ENCODE data around the gene FAM229B. TPM values are rescaled to one million over a fixed set of nuclear protein-coding genes. Genes with fewer than 3 reads are reported as not detected.
"Not testable (repeated sequence)": the region's sequence is repeated elsewhere in the genome, so short reads cannot be mapped to it uniquely, and the experiment has no call there.

Gene FAM229B
- polyA plus RNA-seq, 3 donors from 2014 or later, result 3.7 to 13.3 (median 6.4) TPM

DNA sequence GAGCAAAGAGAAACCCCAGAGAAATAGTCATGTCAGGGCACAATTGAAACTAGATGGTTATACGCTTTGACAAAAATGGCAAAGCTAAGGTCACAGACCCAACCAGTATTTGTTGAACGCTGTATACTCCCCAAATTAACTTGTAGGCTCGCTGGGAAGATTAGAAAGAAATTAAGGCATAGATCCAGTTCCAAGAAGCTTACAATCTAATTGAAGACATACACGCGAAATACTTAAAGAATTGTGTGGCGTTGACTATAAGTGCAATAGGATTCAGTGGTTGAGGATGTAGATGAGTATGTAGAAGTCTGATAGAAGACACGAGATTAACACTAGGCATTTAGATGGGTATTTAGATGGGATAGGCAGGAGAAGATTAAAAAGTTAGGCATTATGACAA lies 525 bp downstream of the FAM229B start:
- Mint-ChIP-seq H3K27me3 (ENCODE audit: low read depth in 3 of 3) (peaks cover 2 to 6% (median 3%) of the 10 kb centered on the region in 3 donors), H3K9me3 (no peaks in the 10 kb centered on the region), H3K4me1 (peaks cover 0 to 3% of the 10 kb centered on the region in 2 donors), H3K36me3 (peaks cover 0 to 5% (median 3%) of the 10 kb centered on the region in 3 donors), H3K4me3 (no peak overlapping the region), H3K27ac (no peak overlapping the region)
- no peak for DNase-seq

DNA sequence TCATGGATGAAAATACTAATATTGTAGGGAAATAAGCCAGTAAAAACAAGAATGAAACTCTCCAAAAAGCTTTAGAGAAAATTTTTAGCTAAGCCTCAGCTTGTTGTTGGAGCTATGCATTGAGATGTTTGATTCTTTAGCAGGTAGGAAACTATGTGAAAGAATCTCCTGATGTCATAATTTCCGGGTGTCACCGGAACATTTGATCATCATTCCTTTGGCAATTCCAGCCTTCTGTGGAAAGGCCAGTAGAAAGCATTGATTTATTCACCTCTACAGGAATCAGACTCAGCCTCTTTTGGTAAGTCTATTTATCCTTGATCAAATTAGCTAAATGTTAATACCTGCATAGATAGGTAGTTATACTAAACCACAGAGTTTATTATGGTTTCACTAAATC lies 9.5 kb downstream of the FAM229B start:
- Mint-ChIP-seq H3K4me1 (no peaks in the 10 kb centered on the region), H3K27ac (no peak overlapping the region), H3K36me3 (peaks cover 0 to 9% (median 0%) of the 10 kb centered on the region in 3 donors), H3K27me3 (ENCODE audit: low read depth in 3 of 3) (peaks cover 0 to 6% (median 4%) of the 10 kb centered on the region in 3 donors), H3K9me3 (no peaks in the 10 kb centered on the region), H3K4me3 (no peak overlapping the region)
- DNase-seq, result no peak

DNA sequence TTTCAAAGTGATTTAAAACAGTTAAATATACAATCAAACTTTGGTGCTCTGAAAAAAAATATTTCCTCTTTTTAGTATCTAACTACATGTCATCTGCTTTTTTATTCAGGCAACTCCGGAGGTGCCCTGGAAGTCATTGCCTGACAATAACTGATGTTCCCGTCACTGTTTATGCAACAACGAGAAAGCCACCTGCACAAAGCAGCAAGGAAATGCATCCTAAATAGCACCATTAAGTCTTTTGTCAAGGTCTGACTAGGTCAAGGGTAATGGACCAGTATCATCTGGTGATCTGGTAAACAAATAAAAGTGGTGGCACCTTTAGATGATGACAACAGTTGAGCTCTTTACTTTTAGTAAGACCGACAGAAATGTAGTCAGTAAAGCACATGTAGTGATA lies 13.2 kb downstream of the FAM229B start:
- H3K27me3 Mint-ChIP-seq (ENCODE audit: low read depth in 3 of 3), result peaks cover 0 to 6% (median 2%) of the 10 kb centered on the region in 3 donors
- H3K27ac Mint-ChIP-seq, result no peak overlapping the region
- DNase-seq, result no peak
- peaks cover 0 to 15% (median 6%) of the 10 kb centered on the region in 3 donors for H3K36me3 Mint-ChIP-seq
- no peak overlapping the region for H3K4me3 Mint-ChIP-seq
- no peaks in the 10 kb centered on the region for H3K4me1 Mint-ChIP-seq
- peaks cover 0 to 10% (median 3%) of the 10 kb centered on the region in 6 donors for H3K9me3 Mint-ChIP-seq

DNA sequence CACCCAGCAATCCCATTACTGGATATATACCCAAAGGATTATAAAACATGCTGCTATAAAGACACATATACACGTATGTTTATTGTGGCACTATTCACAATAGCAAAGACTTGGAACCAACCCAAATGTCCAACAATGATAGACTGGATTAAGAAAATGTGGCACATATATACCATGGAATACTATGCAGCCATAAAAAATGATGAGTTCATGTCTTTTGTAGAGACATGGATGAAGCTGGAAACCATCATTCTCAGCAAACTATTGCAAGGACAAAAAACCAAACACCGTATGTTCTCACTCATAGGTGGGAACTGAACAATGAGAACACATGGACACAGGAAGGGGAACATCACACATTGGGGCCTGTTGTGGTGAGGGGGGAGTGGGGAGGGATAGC lies 18.6 kb downstream of the FAM229B start:
- H3K27me3 Mint-ChIP-seq (ENCODE audit: low read depth in 3 of 3); H3K4me1 Mint-ChIP-seq; H3K9me3 Mint-ChIP-seq; H3K4me3 Mint-ChIP-seq; DNase-seq; H3K27ac Mint-ChIP-seq; H3K36me3 Mint-ChIP-seq: not testable (repeated sequence)

DNA sequence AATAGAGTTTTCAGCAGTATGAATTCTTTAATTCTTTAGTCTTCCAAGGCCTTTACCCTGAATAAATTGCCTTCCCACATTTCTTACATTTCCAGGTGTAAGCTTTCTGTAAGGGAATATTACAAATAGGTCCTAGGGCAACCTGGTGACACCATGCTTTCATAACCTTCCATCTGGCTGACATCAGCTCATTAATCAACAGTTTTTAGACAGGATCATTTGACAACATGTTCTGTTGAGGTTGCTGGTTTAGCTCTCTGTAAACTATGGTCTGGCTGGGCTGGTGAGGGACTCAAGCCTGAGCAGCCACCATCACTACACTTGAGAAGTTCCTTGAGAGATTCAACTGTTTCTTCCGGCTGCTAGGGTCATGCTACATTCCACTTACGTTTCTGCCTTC lies 19.2 kb downstream of the FAM229B start:
- peaks cover 0 to 6% (median 6%) of the 10 kb centered on the region in 3 donors for H3K36me3 Mint-ChIP-seq
- H3K4me1 Mint-ChIP-seq, result no peaks in the 10 kb centered on the region
- H3K27me3 Mint-ChIP-seq (ENCODE audit: low read depth in 3 of 3), result peaks cover 0 to 6% (median 2%) of the 10 kb centered on the region in 3 donors
- H3K27ac Mint-ChIP-seq, result no peak overlapping the region
- H3K4me3 Mint-ChIP-seq, result no peak overlapping the region
- no peak for DNase-seq
- H3K9me3 Mint-ChIP-seq, result peaks cover 0 to 10% (median 4%) of the 10 kb centered on the region in 6 donors

DNA sequence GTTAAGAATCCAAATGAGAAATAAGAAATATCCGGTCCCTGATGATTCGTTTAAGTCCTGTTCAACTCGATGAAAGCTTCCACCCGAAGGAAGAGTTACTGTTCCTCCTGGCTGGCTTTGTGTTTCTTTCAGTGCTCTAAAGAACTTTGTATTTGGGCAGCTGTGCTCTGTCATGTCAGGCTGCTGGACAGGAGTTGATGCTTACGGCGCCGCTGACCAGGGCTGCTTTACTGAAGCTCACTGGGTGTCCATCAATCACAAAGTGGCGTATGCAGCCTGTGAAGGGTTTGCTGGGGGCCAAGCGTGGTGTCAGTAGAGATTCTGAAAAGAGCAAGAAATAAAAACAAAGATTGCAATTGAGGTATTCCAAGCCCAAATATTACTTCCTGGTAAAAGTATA lies 21.9 kb downstream of the FAM229B start:
- peaks cover 0 to 10% (median 4%) of the 10 kb centered on the region in 6 donors for H3K9me3 Mint-ChIP-seq
- H3K4me3 Mint-ChIP-seq, result no peak overlapping the region
- H3K27me3 Mint-ChIP-seq (ENCODE audit: low read depth in 3 of 3), result peaks cover 2 to 15% (median 3%) of the 10 kb centered on the region in 3 donors
- H3K4me1 Mint-ChIP-seq, result no peaks in the 10 kb centered on the region
- peaks cover 0 to 6% (median 0%) of the 10 kb centered on the region in 3 donors for H3K36me3 Mint-ChIP-seq
- no peak for DNase-seq
- H3K27ac Mint-ChIP-seq, result no peak overlapping the region

DNA sequence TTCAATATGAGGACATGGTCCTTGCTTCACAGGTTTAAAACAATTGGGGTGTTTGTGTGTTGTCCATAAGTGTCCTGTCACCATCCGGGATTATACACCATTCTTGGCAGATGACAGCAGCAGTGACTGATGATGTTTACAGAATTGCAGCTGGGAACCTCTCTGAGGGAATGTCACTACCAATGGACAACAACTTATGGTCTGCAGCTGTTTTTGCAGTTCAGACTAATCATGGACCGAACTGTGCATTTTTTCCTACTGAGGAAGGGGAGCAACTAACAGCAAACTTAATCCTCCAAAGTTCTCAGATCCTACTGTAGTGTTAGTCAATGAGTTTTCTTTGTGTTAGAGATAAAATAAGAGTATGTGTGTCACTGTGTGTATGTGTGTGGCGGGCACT lies 26.0 kb downstream of the FAM229B start:
- Mint-ChIP-seq H3K9me3 (no peaks in the 10 kb centered on the region), H3K27me3 (ENCODE audit: low read depth in 3 of 3) (peaks cover 0 to 12% (median 8%) of the 10 kb centered on the region in 3 donors), H3K27ac (no peak overlapping the region), H3K36me3 (no peaks in the 10 kb centered on the region), H3K4me3 (no peak overlapping the region), H3K4me1 (no peaks in the 10 kb centered on the region)
- no peak for DNase-seq

DNA sequence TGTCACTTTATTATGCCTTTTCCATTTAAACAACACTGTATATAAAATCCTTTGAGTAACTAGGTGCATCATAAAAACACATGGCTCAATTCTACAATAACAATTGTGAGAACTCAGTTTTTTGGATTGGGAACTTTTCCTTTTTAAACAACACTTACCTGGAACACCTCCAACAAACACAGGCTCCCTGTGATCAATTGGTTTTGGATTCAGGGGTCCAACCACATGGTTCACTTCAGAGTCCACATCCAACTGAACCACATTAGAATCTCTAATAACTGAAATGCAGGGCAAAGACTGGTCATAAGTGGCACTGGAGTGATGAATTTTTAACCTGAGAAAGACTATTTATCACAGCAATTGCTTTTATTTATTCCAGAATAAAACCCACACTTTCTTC lies 26.5 kb downstream of the FAM229B start:
- no peak for DNase-seq
- Mint-ChIP-seq H3K4me3 (no peak overlapping the region), H3K36me3 (no peaks in the 10 kb centered on the region), H3K9me3 (no peaks in the 10 kb centered on the region), H3K27ac (no peak overlapping the region), H3K4me1 (no peaks in the 10 kb centered on the region), H3K27me3 (ENCODE audit: low read depth in 3 of 3) (peaks cover 0 to 12% (median 8%) of the 10 kb centered on the region in 3 donors)

DNA sequence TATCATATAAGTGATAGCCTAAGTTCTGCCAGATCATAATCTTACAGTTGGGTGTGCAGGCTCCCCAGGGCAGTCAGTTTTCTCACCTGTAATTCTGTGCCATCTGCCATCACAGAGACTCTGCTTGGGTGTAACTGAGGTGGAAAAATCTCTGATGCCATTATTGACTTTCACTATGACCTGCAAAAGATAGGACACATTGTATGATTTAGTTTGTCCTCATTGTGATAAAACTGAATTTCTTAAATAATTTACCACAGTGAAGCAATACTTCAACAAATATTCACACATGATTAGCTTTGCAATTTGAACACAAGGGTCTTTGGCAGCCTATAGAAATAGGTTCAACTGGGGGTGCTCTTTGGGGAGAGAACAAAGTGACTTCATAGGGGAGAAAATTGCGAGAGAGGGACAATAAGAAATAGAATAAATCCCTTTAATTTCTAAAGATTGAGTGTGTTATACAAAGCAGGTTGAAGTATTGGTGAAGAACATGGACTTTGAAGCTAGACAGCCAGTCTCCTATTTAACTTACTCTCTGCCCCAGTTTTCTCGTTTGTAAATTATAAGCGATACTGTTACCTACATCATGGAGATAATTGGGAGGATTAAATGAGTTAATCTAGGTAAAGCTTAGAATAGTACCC lies 27.3 kb downstream of the FAM229B start:
- no peaks in the 10 kb centered on the region for H3K4me1 Mint-ChIP-seq
- H3K27me3 Mint-ChIP-seq (ENCODE audit: low read depth in 3 of 3), result peaks cover 0 to 9% (median 8%) of the 10 kb centered on the region in 3 donors
- no peaks in the 10 kb centered on the region for H3K36me3 Mint-ChIP-seq
- no peaks in the 10 kb centered on the region for H3K9me3 Mint-ChIP-seq
- DNase-seq, result no peak
- H3K27ac Mint-ChIP-seq, result no peak overlapping the region
- no peak overlapping the region for H3K4me3 Mint-ChIP-seq

DNA sequence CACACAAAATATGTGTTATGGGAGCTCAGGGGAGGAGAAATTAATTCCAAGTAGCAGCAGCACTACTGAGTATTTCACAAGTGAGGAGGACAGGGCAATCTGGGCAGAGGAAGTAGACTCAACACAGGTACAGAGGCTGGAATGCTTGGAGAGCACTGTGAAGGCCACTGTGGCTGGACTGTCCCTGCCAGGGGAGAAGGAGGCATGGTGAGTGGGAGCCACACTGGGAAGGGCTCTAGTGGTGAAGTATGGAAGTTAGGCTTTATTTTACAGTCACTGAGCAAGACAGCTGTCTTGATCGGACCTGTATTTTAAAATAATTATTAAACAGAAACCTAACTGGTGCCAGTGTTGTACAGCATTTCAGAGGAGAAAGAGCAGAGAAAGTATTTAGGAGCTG lies 28.8 kb downstream of the FAM229B start:
- H3K4me1 Mint-ChIP-seq, result no peaks in the 10 kb centered on the region
- H3K27me3 Mint-ChIP-seq (ENCODE audit: low read depth in 3 of 3), result peaks cover 2 to 9% (median 8%) of the 10 kb centered on the region in 3 donors
- no peak overlapping the region for H3K27ac Mint-ChIP-seq
- H3K4me3 Mint-ChIP-seq, result no peak overlapping the region
- DNase-seq, result no peak
- no peaks in the 10 kb centered on the region for H3K36me3 Mint-ChIP-seq
- no peaks in the 10 kb centered on the region for H3K9me3 Mint-ChIP-seq

DNA sequence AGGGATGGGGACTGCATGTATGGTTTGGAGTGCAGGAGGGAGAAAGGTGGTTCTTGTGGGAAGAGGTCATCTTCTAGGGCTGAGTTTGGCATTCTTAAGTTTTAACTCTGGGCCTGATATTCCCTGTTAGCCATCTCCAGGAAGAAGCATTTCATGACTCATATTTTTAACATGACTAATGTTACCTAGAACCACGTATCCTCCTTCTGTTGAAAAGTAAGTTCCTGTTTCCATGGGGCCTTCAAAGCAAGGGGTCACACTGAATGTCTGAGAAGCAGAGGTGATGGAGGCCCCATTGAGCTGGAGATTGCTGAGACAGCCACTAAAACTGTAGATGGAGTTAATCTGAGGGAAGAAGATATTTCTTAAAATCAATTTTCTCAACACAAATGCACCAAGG lies 30.2 kb downstream of the FAM229B start:
- H3K27me3 Mint-ChIP-seq (ENCODE audit: low read depth in 3 of 3), result peaks cover 2 to 11% (median 6%) of the 10 kb centered on the region in 3 donors
- no peak overlapping the region for H3K27ac Mint-ChIP-seq
- DNase-seq, result no peak
- no peaks in the 10 kb centered on the region for H3K4me1 Mint-ChIP-seq
- H3K36me3 Mint-ChIP-seq, result no peaks in the 10 kb centered on the region
- H3K9me3 Mint-ChIP-seq, result no peaks in the 10 kb centered on the region
- H3K4me3 Mint-ChIP-seq, result no peak overlapping the region

DNA sequence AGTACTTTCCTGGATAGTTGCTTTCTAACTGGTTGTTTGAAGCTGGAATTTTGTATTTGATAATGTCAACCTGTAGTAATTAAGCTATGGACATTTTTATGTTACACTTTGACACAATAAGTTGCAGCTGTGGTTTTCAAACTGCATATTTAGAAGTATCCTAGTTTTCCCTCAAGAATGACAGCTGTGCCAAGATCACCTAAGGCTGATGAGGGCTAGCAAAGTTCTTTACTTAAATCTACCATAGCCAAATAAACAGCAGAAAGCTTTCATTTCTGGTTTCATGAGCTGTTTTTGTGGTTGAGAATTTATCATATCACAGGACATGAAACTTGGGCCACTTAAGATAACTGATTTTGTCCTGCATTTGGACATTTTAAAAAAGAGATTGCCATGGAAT lies 30.6 kb downstream of the FAM229B start:
- Mint-ChIP-seq H3K9me3 (no peaks in the 10 kb centered on the region), H3K27ac (no peak overlapping the region), H3K27me3 (ENCODE audit: low read depth in 3 of 3) (peaks cover 2 to 11% (median 9%) of the 10 kb centered on the region in 3 donors), H3K36me3 (no peaks in the 10 kb centered on the region), H3K4me1 (no peaks in the 10 kb centered on the region), H3K4me3 (no peak overlapping the region)
- no peak for DNase-seq

DNA sequence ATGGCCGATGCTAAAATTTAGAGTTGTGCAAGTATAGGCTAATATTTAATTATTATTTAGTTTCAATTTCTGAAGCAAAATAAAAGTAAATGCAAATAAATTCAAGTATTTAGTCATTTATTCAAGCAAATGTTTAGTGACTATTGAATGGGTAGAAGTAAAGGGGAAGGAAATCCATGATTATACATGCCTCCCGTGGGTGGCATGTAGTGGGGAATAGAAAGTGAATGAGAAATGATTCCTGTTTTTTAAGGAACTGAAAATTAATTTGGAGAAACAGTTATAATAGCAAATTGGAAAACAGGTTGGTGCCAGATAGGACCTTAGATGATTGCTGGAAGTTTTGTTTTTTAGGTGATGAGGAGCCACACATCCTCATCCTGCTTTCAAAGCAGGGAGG lies 35.4 kb downstream of the FAM229B start:
- Mint-ChIP-seq H3K4me1 (no peaks in the 10 kb centered on the region), H3K4me3 (no peak overlapping the region), H3K9me3 (no peaks in the 10 kb centered on the region), H3K27me3 (ENCODE audit: low read depth in 3 of 3) (peaks cover 5 to 9% (median 6%) of the 10 kb centered on the region in 3 donors), H3K27ac (no peak overlapping the region), H3K36me3 (no peaks in the 10 kb centered on the region)
- no peak for DNase-seq

DNA sequence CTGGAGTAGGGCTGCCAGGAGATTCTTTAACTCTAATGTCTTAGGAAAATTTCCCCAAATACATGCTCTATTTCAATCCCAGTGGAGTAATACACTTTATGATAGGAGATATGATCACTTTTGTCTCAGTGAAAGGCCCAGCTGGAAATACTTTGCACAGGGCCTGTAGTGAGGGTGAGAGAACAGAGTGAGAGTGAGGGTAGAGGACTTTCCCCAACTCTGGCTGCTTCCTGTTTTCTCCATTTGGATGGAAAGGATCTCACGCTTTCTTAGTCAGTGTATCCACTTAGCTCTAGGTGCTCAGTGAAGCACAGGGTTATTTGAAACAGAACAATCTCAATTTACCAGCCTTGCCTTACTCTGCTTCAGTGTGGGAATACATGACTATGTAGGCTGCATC lies 36.6 kb downstream of the FAM229B start:
- DNase-seq, result no peak
- H3K36me3 Mint-ChIP-seq, result no peaks in the 10 kb centered on the region
- H3K9me3 Mint-ChIP-seq, result no peaks in the 10 kb centered on the region
- peaks cover 5 to 9% (median 6%) of the 10 kb centered on the region in 3 donors for H3K27me3 Mint-ChIP-seq (ENCODE audit: low read depth in 3 of 3)
- no peak overlapping the region for H3K4me3 Mint-ChIP-seq
- H3K4me1 Mint-ChIP-seq, result no peaks in the 10 kb centered on the region
- no peak overlapping the region for H3K27ac Mint-ChIP-seq

DNA sequence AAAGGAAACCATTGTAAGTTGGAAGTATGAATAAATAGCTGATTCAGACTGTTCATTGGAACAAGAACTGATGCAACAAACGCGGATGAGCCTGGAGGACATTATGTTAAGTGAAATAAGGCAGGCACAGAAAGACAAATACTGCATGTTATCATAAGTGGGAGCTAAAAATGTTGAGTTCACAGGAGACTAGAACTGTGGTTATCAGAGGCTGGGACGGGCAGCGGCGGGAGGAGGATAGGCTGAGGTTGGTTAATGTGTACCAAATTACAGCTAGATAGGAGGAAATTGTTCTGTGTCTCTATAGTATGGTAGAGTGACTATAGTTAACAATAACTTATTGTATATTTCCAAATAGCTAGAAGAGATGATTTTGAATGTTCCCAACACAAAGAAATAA lies 40.8 kb downstream of the FAM229B start:
- no peak for DNase-seq
- Mint-ChIP-seq H3K9me3 (no peaks in the 10 kb centered on the region), H3K4me3 (no peak overlapping the region), H3K4me1 (no peaks in the 10 kb centered on the region), H3K27ac (no peak overlapping the region), H3K36me3 (no peaks in the 10 kb centered on the region), H3K27me3 (ENCODE audit: low read depth in 3 of 3) (peaks cover 4 to 12% (median 7%) of the 10 kb centered on the region in 3 donors)
